Heart left ventricle (tissue), 16 donors: Measurements from ENCODE around the gene MINDY4. TPM values are rescaled to one million over a fixed set of nuclear protein-coding genes. Genes with fewer than 3 reads are reported as not detected.

ENCODE experiments used
- ATAC-seq, 4 donors: fragments of 200-7000 bp; cut with Tn5 transposase; one replicate each; pipeline ENCODE4 v1.9.1; 2020 to 2022; ENCODE audit warnings: moderate library complexity in 4 of 4, mild to moderate bottlenecking in 3 of 4, moderate number of reproducible peaks in 1 of 4
- DNase-seq, 5 donors: peaks; one replicate each; pipeline ENCODE4 v3.0.0-alpha.2; 2020
- H3K27ac ChIP-seq, 12 donors: fragments of 200-600 bp; sonication (generic) in 4 of 12; one replicate each; pipeline versions ENCODE4 v1.5.0 to v1.8.0; 2016 to 2022; ENCODE audit warnings: mild to moderate bottlenecking in 2 of 12
- H3K27me3 ChIP-seq, 9 donors: fragments of 200-600 bp; sonication (generic) in 2 of 9; one replicate each; pipeline versions ENCODE4 v1.5.1 to v1.8.0; 2016 to 2022; ENCODE audit warnings: mild to moderate bottlenecking in 3 of 9
- H3K36me3 ChIP-seq, 9 donors: fragments of 200-600 bp; sonication (generic) in 2 of 9; one replicate each; pipeline versions ENCODE4 v1.5.0 to v1.8.0; 2018 to 2022; ENCODE audit warnings: mild to moderate bottlenecking in 2 of 9
- H3K4me1 ChIP-seq, 12 donors: fragments of 200-600 bp; sonication (generic) in 4 of 12; one replicate each; pipeline versions ENCODE4 v1.5.0 to v1.8.0; 2016 to 2022; ENCODE audit warnings: mild to moderate bottlenecking in 3 of 12
- H3K4me3 ChIP-seq, 12 donors: fragments of 200-600 bp; sonication (generic) in 4 of 12; one replicate each; pipeline versions ENCODE4 v1.5.0 to v1.8.0; 2017 to 2022; ENCODE audit warnings: mild to moderate bottlenecking in 9 of 12, moderate library complexity in 4 of 12
- H3K9me3 ChIP-seq, 12 donors: fragments of 200-600 bp; sonication (generic) in 4 of 12; one replicate each; pipeline versions ENCODE4 v1.5.0 to v1.8.0; 2016 to 2022; ENCODE audit warnings: mild to moderate bottlenecking in 1 of 12
- POLR2A ChIP-seq, 2 donors: fragments of 450-650 bp; IDR thresholded peaks; one replicate each; pipeline ENCODE4 v1.6.1; 2017; ENCODE audit warnings: antibody characterized with exemption in 2 of 2, mild to moderate bottlenecking in 2 of 2, moderate library complexity in 2 of 2
- WGBS, 4 donors: extraction: QIAGEN DNeasy Blood & Tissue Kit in 2 of 4; methylation state at CpG; one replicate each; pipeline versions ENCODE4 v1.1.5 to v1.1.7; 2013 to 2018; 5-methylcytosine and 5-hydroxymethylcytosine counted together
- intact Hi-C, 10 donors: fragments of 100-400 bp; cut with DNase I; formaldehyde crosslinking; loops; one replicate each; pipeline versions ENCODE4 v1.11.1 to v1.14.2; 2022
- polyA plus RNA-seq, 2 donors: library from polyadenylated mRNA; stranded (reverse); fragments of 200-250 nt; gene quantifications; one replicate each; pipeline ENCODE4 v1.2.3, GENCODE V29; 2013
- total RNA-seq, 9 donors: library from RNA; depleted of rRNA in 2 of 9; stranded (reverse); fragments of >200 nt in 2 of 9; fragmentation: NEBNext Ultra II Directional in 3 of 9; extraction: Animal tissue kit (Norgen Biotek cat#: 25700) in 3 of 9; gene quantifications; one replicate each; pipeline versions ENCODE4 v1.1.0 to v1.2.4, GENCODE V29; 2016 to 2023
- TF ChIP-seq, protein P1 (sequence below), 12 donors: fragments of 200-600 bp; sonication (generic) in 4 of 12; IDR thresholded peaks; one replicate each; pipeline versions ENCODE4 v1.5.0 to v1.8.0; 2018 to 2022; ENCODE audit warnings: antibody characterized with exemption in 12 of 12, mild to moderate bottlenecking in 5 of 12
- donor health status: ischemic (EF 13 %, LVEDD 7.1; RV severe dilation, severe dysfunction).
- donor health status: healthy with polysubstance abuse.
- donor health status: DM: no; HTN: yes; CAD: no.
- donor health status: DM: no; HTN: no; CAD: no.
- donor health status: ischemic (EF 25% LVEDD 6.9; RV normal size, moderate dysfunction).
- donor health status: ischemic (EF 25% LVEDD 5.7; RV mildly dilated, moderate dysfunction).
- donor health status: healthy.
- donor health status: DM: yes; HTN: yes; CAD: no.
- donor health status: ischemic (EF 35%, LVEDD 5.7; RV mildly dilated, moderate dysfunction).
- donor health status: nonischemic (EF 11% LVEDD 7.7; RV severe dilation, severe dysfunction).
- donor health status: DM: yes; HTN: yes; CAD: no.
- donor health status: PGD.
- donor health status: ischemic (EF 29% LVEDD 5.4; RV normal size, mild dysfunction).
- donor health status: nonischemic (EF 23%, LVEDD 6.1; RV moderate dilation, normal function).

The MINDY4 gene
- total and polyA plus RNA-seq, 11 donors: 1.3 to 6.0 (median 2.9) TPM

DNA sequence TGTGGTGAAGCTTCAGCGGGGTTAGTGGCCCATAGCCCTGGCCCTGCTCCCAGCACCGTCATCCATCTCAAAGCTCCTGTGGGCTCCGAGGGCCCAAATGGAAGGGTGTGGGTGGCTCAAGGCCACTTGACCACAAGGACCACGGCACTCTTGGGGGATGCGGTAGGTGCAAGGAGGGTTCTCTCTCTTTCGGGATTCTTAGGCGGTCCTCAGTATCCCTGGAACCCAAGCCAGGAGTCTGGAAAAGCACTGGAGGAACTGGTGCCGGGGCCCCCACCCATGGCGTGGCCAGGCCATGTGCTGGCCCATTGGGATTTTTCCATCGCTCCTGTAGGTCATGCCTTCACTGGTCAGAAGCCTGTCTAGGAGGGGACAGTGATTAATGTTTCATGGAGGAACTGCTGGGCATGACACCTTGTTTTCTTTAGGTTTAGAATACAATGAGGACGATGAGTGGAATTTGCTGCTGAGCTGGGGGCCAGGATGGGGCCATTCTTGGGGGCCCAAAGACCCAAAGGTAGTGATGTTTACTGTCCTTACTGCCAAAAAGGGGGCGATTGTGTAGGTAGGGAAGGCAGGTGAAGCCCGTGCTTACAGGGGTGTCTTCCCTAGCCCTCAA is 157.1 kb downstream of the MINDY4 start:
- peaks cover 0 to 13% (median 0%) of the 10 kb centered on the region in 12 donors for H3K9me3 ChIP-seq
- no peak for ATAC-seq
- no peaks in the 10 kb centered on the region for H3K27me3 ChIP-seq
- peaks cover 0 to 53% (median 20%) of the 10 kb centered on the region in 12 donors for H3K4me1 ChIP-seq
- H3K4me3 ChIP-seq: no peak overlapping the region
- 94 to 97% (median 95%) methylated on average over 13 of the region's 13 CpGs for WGBS, 4 donors
- TF ChIP-seq, protein P1, sequence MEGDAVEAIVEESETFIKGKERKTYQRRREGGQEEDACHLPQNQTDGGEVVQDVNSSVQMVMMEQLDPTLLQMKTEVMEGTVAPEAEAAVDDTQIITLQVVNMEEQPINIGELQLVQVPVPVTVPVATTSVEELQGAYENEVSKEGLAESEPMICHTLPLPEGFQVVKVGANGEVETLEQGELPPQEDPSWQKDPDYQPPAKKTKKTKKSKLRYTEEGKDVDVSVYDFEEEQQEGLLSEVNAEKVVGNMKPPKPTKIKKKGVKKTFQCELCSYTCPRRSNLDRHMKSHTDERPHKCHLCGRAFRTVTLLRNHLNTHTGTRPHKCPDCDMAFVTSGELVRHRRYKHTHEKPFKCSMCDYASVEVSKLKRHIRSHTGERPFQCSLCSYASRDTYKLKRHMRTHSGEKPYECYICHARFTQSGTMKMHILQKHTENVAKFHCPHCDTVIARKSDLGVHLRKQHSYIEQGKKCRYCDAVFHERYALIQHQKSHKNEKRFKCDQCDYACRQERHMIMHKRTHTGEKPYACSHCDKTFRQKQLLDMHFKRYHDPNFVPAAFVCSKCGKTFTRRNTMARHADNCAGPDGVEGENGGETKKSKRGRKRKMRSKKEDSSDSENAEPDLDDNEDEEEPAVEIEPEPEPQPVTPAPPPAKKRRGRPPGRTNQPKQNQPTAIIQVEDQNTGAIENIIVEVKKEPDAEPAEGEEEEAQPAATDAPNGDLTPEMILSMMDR (IDR thresholded peaks at IDR 0.05): no peak
- no peak for TF ChIP-seq POLR2A (IDR thresholded peaks at IDR 0.05)
- DNase-seq: peak in 1 of 5 donors; percentile 13
- peaks cover 0 to 28% (median 22%) of the 10 kb centered on the region in 9 donors for H3K36me3 ChIP-seq
- H3K27ac ChIP-seq: no peak overlapping the region
- intact Hi-C loops: no loop called here

DNA sequence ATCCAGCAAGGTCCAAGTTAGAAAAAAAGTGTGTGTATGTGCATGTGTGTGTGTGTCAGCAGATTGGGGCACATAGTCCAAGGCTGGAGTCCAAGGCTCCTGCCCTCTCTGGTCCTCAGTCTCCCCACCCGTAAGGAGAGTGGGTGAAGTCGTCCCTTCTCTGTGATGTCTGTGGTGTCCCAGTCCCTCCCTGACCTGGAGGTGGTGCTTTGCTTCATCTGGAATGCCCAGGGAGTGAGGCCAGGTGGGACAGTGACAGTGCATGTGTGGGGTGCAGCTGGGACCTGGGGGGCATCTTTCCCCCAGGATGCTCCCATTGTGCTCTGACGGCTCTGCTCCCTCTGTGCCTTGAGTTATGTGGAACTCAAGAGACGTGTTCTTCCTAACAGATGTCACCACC is 158.5 kb downstream of the MINDY4 start:
- Histone ChIP-seq H3K27ac (peak overlapping the region in 2 of 12 donors; percentile 8 to 47), H3K36me3 (peaks cover 0 to 15% (median 9%) of the 10 kb centered on the region in 9 donors), H3K4me1 (peaks cover 0 to 58% (median 27%) of the 10 kb centered on the region in 12 donors), H3K4me3 (no peak overlapping the region), H3K27me3 (no peaks in the 10 kb centered on the region), H3K9me3 (peaks cover 0 to 13% (median 0%) of the 10 kb centered on the region in 12 donors)
- intact Hi-C loops: loop anchor here in 2 of 10 donors (5.0 to 10.0 kb wide), 2 partner anchors 57 to 125 kb away; no protein-coding TSS in a partner anchor
- 84 to 90% (median 86%) methylated on average over 3 to 4 of the region's 4 CpGs for WGBS, 4 donors
- DNase-seq (peak in 1 of 5 donors; percentile 13), ATAC-seq (no peak)
- TF ChIP-seq, protein P1 (IDR thresholded peaks at IDR 0.05): no peak
- TF ChIP-seq POLR2A (IDR thresholded peaks at IDR 0.05): no peak

DNA sequence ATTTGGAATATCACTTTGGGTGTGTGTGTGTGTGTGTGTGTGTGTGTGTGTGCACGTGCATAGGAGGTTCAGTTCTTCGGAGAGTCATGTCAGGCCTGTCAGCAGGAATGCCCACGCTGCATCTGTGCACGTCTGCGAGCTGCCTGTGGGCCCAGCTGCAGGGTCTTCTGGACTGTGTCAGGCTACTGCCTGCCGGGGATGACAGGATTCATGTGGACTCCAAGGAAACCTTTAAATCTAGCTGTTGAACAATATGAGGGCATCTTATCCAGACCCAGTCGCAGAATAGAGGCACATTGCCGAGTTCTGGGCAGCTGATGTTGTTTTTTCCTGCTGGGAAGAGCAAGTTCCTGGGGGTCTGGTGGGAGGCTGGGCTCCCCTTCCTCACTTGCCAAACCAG is 159.4 kb downstream of the MINDY4 start:
- intact Hi-C loops: loop anchor here in 2 of 10 donors (5.0 to 10.0 kb wide), 2 partner anchors 58 to 126 kb away; no protein-coding TSS in a partner anchor
- DNase-seq: peak in 3 of 5 donors; percentile 51 to 77 (median 59)
- WGBS, 4 donors: 11 to 29% (median 24%) methylated on average over 4 to 8 of the region's 8 CpGs
- Histone ChIP-seq H3K27ac (peak overlapping the region in 11 of 12 donors; percentile 31 to 67 (median 53)), H3K27me3 (no peaks in the 10 kb centered on the region), H3K4me3 (no peak overlapping the region), H3K9me3 (peaks cover 0 to 13% (median 0%) of the 10 kb centered on the region in 12 donors), H3K4me1 (peaks cover 0 to 63% (median 29%) of the 10 kb centered on the region in 12 donors), H3K36me3 (peaks cover 0 to 6% (median under 1%) of the 10 kb centered on the region in 9 donors)
- peak; percentile 55 to 70 (median 62) for ATAC-seq
- TF ChIP-seq POLR2A (IDR thresholded peaks at IDR 0.05): no peak
- TF ChIP-seq, protein P1 (IDR thresholded peaks at IDR 0.05): no peak
